ENCODE data around the gene DOK1. TPM values are rescaled to one million over a fixed set of nuclear protein-coding genes. Genes with fewer than 3 reads are reported as not detected.

DOK1 gene
- total RNA-seq, 1 donor = 9.9 TPM

DNA sequence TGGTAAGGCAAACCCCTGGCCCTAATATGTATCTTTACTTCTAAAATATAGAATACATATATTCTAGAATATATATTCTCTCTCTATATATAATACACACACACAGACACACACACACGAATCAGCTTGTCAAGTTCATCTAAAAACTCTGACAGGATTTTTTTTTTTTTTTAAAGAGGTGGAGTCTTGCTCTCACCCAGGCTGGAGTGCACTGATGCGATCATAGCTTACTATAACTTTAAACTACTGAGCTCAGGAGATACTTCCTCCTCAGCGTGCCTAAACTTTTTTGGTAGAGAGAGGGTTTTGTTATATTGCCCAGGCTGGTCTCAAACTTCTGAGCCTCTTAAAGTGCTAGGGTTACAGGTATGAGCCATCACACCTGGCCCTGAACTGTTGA lies 45.2 kb downstream of the DOK1 start:
- H3K4me3 ChIP-seq (ENCODE audit: low read depth, low read length) = no peak overlapping the region
- TF ChIP-seq, protein P1, sequence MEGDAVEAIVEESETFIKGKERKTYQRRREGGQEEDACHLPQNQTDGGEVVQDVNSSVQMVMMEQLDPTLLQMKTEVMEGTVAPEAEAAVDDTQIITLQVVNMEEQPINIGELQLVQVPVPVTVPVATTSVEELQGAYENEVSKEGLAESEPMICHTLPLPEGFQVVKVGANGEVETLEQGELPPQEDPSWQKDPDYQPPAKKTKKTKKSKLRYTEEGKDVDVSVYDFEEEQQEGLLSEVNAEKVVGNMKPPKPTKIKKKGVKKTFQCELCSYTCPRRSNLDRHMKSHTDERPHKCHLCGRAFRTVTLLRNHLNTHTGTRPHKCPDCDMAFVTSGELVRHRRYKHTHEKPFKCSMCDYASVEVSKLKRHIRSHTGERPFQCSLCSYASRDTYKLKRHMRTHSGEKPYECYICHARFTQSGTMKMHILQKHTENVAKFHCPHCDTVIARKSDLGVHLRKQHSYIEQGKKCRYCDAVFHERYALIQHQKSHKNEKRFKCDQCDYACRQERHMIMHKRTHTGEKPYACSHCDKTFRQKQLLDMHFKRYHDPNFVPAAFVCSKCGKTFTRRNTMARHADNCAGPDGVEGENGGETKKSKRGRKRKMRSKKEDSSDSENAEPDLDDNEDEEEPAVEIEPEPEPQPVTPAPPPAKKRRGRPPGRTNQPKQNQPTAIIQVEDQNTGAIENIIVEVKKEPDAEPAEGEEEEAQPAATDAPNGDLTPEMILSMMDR (IDR thresholded peaks at IDR 0.05; ENCODE audit: insufficient read depth, low read depth, low read length) = no peak
- DNase-seq (ENCODE audit: low read depth) = no peak

DNA sequence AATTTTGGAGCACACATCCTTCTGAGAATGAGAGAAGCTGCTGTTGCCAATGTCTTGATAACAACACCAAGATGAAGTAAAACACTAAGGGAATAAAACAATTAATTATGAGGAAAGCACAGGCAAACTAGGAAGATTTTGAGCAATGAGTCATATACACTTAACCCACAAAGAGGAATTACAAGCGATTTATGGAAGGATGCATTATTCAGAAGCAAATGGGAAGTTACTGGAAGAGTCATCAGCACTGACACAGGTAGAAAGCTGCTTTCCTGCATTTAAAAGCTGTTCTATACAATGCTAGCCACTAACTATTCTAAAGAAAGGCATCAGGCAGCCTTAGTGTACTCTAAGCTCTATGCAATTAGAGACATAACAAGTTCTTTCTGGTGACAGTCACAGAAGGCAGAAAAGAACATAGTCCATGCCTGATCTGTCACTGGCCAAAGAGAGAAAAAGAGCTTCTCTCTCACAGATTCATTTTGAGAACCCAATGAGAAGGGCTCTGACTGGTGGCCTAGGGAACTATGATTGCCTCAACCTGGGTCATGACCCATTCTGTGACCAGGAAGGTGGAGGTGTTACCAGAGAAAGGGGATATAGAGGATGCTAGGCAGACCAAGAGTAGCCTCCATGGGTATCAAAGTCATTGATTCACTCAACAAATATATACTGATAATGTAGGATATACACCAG lies 48.2 kb downstream of the DOK1 start:
- DNase-seq (ENCODE audit: low read depth) = peak; percentile 52
- TF ChIP-seq, protein P1 (IDR thresholded peaks at IDR 0.05; ENCODE audit: insufficient read depth, low read depth, low read length) = no peak
- H3K4me3 ChIP-seq (ENCODE audit: low read depth, low read length) = no peak overlapping the region

DNA sequence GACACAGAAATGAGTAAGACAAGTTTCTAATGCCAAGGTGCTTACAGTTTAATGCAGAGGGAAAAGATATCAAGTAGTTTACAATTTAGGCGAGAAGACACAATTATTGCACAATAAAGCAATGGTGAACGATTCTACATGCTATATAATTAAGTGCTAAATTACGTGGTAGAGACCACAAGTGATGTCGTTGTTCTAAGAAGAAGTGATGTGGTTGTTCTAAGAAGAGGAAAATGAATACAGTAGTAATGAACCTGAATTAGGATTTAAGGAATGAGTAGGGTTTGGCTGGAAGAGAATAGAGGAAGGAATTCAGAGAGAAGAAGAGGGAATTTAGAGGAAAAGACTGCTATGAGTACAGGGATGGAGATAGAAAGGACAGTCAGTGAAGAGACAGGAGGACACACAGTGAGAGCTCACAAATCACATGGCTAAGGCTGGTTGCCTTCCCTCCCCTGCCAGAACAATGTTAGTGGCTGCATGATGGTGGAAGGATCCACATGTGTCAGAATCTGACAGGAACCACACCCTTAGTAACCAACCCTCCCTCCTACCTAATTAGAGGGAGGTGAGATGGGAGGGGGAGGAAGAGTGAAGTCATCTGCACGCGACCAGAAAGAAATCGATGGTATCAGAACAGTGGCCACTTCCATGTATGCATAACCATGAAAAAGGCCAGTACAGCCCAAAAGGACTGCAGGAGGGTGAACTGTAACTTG lies 48.9 kb downstream of the DOK1 start:
- DNase-seq (ENCODE audit: low read depth) = no peak
- TF ChIP-seq, protein P1 (IDR thresholded peaks at IDR 0.05; ENCODE audit: insufficient read depth, low read depth, low read length) = no peak
- H3K4me3 ChIP-seq (ENCODE audit: low read depth, low read length) = no peak overlapping the region

DNA sequence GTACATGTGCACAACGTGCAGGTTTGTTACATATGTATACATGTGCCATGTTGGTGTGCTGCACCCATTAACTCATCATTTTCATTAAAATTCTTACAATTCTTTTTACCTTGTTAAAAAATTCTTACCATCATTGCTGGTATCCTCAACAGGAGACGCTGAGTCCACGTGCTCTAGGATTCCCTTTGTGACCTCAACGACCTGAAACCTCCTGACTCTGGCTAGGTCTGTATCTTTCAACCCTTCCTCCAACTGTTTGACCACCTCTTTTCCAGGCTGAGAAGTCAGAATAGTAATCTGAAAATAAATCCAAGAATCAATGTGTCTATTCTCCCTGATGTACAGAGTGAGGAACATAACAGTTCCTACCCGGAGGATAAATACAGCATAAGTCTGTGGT lies 52.4 kb downstream of the DOK1 start:
- TF ChIP-seq, protein P1 (IDR thresholded peaks at IDR 0.05; ENCODE audit: insufficient read depth, low read depth, low read length) = no peak
- DNase-seq (ENCODE audit: low read depth) = no peak
- no peak overlapping the region for H3K4me3 ChIP-seq (ENCODE audit: low read depth, low read length)

Other genes starting within 250 kb of the DOK1 start
- gene SLC4A5, start 211.3 kb upstream of the DOK1 start, total RNA-seq = under 0.01 and 0.32 TPM in 2 replicates
- gene DCTN1, start 174.4 kb upstream of the DOK1 start, total RNA-seq = 136 and 153 TPM in 2 replicates
- 0.86 and 1.3 TPM in 2 replicates for gene C2orf81, start 133.1 kb upstream of the DOK1 start, total RNA-seq
- 28.9 and 43.8 TPM in 2 replicates for gene WDR54, start 133.0 kb upstream of the DOK1 start, total RNA-seq
- 17.4 and 18.1 TPM in 2 replicates for gene RTKN, start 112.8 kb upstream of the DOK1 start, total RNA-seq
- gene INO80B, start 99.6 kb upstream of the DOK1 start, total RNA-seq = 10.0 and 11.7 TPM in 2 replicates
- gene WBP1, start 96.3 kb upstream of the DOK1 start, total RNA-seq = 45.4 and 50.5 TPM in 2 replicates
- 52.2 and 62.2 TPM in 2 replicates for gene MOGS, start 89.3 kb upstream of the DOK1 start, total RNA-seq
- 21.2 and 23.5 TPM in 2 replicates for gene MRPL53, start 82.0 kb upstream of the DOK1 start, total RNA-seq
- 27.2 and 29.6 TPM in 2 replicates for gene CCDC142, start 71.7 kb upstream of the DOK1 start, total RNA-seq
- 8.6 and 14.8 TPM in 2 replicates for gene TTC31, start 71.6 kb upstream of the DOK1 start, total RNA-seq
- 1.3 and 2.9 TPM in 2 replicates for gene LBX2, start 55.1 kb upstream of the DOK1 start, total RNA-seq
- gene PCGF1, start 47.0 kb upstream of the DOK1 start, total RNA-seq = 21.6 and 23.7 TPM in 2 replicates
- not detected in 2 replicates for gene TLX2, start 40.3 kb upstream of the DOK1 start, total RNA-seq
- gene DQX1, start 28.5 kb upstream of the DOK1 start, total RNA-seq = not detected in 2 replicates
- 60.2 and 68.2 TPM in 2 replicates for gene AUP1, start 25.0 kb upstream of the DOK1 start, total RNA-seq
- 36.7 and 40.2 TPM in 2 replicates for gene HTRA2, start 24.8 kb upstream of the DOK1 start, total RNA-seq
- gene LOXL3, start 778 bp upstream of the DOK1 start, total RNA-seq = 9.9 and 10.6 TPM in 2 replicates
- gene M1AP, start 93.6 kb downstream of the DOK1 start, total RNA-seq = not detected in 2 replicates
- 5.6 and 7.7 TPM in 2 replicates for gene SEMA4F, start 99.5 kb downstream of the DOK1 start, total RNA-seq